ENCODE results near the gene LRRC9. TPM values are rescaled to one million over a fixed set of nuclear protein-coding genes. Genes with fewer than 3 reads are reported as not detected.
"Not testable (repeated sequence)": the region's sequence is repeated elsewhere in the genome, so short reads cannot be mapped to it uniquely, and the experiment has no call there.

The LRRC9 gene
- total RNA-seq, 1 experiment from 2014 or later: not detected

DNA sequence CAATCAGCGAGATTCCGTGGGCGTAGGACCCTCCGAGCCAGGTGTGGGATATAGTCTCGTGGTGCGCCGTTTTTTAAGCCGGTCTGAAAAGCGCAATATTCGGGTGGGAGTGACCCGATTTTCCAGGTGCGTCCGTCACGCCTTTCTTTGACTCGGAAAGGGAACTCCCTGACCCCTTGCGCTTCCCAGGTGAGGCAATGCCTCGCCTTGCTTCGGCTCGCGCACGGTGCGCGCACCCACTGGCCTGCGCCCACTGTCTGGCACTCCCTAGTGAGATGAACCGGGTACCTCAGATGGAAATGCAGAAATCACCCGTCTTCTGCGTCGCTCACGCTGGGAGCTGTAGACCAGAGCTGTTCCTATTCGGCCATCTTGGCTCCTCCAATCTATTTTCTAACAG lies 32.2 kb downstream of the LRRC9 start:
- DNase-seq (ENCODE audit: low spot score): not testable (repeated sequence)

DNA sequence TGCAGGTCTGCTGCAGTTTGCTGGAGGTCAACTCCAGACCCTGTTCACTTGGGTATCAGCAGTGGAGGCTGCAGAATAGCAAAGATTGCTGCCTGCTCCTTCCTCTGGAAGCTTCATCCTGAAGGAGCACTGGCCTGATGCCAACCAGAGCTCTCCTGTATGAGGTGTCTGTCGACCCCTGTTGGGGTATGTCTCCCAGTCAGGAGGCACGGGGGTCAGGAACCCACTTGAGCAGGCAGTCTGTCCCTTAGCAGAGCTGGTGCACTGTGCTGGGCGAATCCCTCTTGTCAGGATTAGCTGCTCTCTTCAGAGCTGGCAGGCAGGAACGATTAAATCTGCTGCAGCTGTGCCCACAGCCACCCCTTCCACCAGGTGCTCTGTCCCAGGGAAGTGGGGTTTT lies 37.9 kb downstream of the LRRC9 start:
- not testable (repeated sequence) for DNase-seq (ENCODE audit: low spot score)

DNA sequence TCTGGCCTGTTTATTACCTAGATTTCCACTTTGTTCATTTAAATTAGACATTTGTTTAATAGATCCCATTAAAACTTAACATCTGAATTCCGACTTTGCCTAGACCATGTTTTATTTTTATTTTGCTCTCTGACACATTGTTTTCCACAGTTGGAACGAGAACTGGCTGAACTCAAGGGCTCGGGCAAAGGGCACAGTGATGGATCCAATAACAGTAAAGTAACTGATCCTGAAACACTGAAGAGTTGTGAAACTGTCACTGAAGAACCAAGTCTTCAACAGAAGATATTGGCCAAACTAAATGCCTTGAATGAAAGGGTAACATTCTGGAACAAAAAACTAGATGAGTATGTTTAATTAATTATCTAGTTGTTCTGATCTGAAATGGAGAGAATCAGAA lies 39.7 kb downstream of the LRRC9 start:
- DNase-seq (ENCODE audit: low spot score): no peak

DNA sequence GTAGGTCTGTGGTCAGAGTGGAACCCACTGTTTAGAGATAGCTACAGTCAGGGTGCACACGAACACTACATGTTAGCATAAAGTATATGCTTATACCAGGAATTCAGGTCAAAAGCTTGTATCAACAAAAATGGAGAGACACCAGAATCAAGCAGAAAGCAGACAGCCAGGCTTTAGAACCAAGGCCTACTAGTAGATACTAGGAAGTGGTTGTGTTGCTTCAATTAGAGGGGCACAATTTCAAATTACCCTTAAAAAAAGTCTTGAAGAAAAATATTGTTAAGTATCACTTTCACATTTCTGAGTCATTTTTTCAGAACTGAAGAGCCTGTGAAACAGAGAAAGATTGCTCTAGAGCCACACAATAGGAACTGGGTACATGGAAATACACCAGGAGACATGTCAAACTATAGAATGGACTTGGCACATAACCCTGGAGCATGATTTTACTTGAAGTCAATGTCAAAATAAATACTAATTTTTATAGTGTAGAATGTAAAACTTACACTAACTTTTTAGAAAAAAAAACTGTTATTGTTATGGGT lies 41.6 kb downstream of the LRRC9 start:
- DNase-seq (ENCODE audit: low spot score): no peak

GRCh38 chr14:59964251-59965007 lies 44.5 kb downstream of the LRRC9 start:
- no peak for DNase-seq (ENCODE audit: low spot score)

DNA sequence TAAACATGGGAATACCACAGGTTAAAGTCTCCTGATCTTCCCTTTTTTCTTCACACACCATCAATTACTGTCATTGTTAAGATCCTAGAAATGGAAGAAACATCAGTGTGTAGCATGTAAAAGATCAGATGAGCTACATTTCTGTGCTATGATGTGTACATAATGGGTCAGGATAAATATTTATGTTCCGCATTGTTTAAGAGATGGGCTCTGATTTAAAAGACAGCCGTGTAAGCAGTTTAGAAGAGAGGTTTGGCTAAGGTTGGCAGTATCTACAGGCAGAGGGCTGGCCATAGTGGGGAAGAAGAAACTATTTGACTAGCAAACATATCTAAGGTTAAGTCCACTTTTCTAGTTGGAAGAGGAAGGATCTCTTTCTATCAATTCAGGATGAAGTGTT lies 49.4 kb downstream of the LRRC9 start:
- peak; percentile 1 for DNase-seq (ENCODE audit: low spot score)

- DNase-seq (ENCODE audit: low spot score): no peak
Measured at GRCh38 chr14:59981564-59981963, 61.6 kb downstream of the LRRC9 start.

DNA sequence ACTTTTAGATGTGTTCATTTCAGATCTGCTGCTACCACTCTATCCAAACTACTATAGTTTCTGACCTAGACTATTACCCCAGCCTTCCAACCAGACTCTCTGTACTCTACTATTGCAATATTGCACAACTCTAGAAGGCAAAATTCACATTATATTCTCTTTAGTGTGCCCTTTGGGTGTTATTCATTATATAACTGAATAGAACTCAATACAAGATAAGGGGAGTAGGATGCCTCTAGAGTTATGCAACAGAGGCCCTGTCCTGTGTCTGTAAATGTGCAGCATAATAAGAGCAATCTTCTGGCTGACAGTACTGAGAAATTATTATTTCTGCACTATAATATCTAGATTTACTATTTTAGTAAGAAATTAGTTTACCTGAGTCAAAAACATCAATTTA lies 63.1 kb downstream of the LRRC9 start:
- no peak for DNase-seq (ENCODE audit: low spot score)

DNA sequence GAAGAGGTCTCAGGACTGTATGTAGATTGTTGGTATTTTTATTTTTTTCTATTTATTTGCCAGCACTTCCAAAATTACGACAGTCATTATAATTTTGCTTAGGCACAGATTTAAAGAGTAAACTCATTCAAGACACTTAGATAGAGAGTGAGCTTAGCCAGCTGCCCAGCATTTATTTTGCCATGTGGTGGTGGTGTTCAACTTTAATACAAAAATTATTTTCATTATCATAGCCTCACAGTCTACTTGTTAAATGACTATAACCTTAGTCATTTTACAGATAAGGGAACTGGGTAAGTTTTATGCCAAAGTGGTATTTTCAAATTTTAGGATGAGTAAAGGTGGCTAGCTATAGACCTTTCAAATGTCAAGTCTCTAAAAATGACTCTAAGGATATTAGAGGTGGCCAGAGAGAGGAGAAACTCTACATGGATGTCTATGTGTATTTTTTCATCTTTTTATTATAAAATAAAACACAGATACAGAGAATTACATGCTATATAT lies 66.7 kb downstream of the LRRC9 start:
- DNase-seq (ENCODE audit: low spot score): no peak

- DNase-seq (ENCODE audit: low spot score): no peak
Measured at GRCh38 chr14:59997449-59997848, 77.5 kb downstream of the LRRC9 start.

- no peak for DNase-seq (ENCODE audit: low spot score)
Measured at GRCh38 chr14:59997966-59998365, 78.0 kb downstream of the LRRC9 start.

GRCh38 chr14:59998564-59998963 lies 78.6 kb downstream of the LRRC9 start:
- DNase-seq (ENCODE audit: low spot score): no peak

- DNase-seq (ENCODE audit: low spot score): no peak
Measured at GRCh38 chr14:60002819-60003492, 83.0 kb downstream of the LRRC9 start.

GRCh38 chr14:60003991-60004390 lies 84.0 kb downstream of the LRRC9 start:
- DNase-seq (ENCODE audit: low spot score): no peak

DNA sequence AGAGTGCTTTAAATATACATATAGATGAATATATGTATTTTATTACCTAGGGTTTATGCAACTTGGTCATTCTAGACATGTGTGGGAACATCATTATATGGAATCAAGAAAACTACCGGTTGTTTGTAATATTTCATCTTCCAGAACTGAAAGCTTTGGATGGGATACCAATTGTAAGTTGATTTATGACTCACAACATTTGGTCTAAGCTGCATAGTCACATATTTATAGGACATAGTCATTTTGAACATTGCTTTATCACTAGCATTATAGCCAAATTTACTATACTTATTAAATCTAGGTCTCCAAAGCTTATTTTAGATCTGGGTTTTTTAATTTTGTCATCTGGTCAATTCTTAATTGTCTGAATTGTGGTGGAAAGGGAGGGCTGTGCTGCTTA lies 88.1 kb downstream of the LRRC9 start:
- no peak for DNase-seq (ENCODE audit: low spot score)

- DNase-seq (ENCODE audit: low spot score): not testable (repeated sequence)
Measured at GRCh38 chr14:60010263-60010662, 90.3 kb downstream of the LRRC9 start.

- DNase-seq (ENCODE audit: low spot score): no peak
Measured at GRCh38 chr14:60014402-60014801, 94.5 kb downstream of the LRRC9 start.

- no peak for DNase-seq (ENCODE audit: low spot score)
Measured at GRCh38 chr14:60021619-60022018, 101.7 kb downstream of the LRRC9 start.

DNA sequence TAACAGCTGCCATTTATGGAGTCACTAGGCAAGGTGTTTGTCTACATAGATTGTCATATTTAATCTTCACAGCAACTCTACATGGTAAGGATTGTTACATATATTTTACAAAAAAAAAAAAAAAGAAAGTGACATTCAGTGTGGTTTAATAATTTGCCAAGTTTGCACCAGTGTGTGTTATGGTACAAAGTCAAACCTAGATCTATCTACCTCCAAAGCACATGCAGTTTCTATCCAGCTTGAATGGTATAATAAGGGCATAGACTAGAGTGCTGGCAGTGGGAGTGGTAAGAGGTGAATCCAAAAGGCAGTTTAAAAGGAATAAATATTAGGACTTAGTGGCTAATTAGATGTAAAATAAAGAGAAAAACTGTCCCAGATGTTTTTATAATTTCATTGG lies 105.6 kb downstream of the LRRC9 start:
- no peak for DNase-seq (ENCODE audit: low spot score)

DNA sequence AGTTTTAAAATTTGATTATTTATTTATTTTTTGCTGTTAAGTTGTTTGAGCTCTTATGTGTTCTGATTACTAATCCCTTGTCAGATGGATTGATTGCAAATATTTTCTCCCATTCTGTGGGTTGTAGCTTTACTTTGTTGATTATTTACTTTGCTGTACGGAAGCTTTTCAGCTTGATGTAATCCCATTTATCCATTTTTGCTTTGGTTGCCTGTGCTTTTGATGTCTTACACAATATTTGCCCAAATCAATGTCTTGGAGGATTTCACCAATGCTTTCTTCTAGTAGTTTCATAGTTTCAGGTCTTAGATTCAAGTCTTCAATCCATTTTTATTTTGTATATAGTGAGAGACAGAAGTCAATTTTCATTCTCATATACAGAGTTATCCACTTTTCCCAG lies 115.2 kb downstream of the LRRC9 start:
- DNase-seq (ENCODE audit: low spot score): no peak

DNA sequence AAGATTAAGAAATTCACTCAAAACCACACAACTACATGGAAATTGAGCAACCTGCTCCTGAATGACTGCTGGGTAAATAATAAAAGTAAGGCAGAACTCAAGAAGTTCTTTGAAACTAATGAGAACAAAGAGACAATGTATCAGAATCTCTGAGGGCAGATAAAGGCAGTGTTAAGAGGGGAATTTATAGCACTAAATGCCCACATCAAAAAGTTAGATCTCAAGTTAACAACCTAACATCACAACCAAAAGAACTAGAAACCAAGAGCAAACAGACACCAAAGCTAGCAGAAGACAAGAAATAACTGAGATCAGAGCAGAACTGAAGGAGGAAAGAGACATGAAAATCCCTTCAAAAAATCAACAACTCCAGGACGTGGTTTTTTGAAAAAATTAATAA lies 128.0 kb downstream of the LRRC9 start:
- DNase-seq (ENCODE audit: low spot score): not testable (repeated sequence)

GRCh38 chr14:60051721-60052221 lies 131.8 kb downstream of the LRRC9 start:
- DNase-seq (ENCODE audit: low spot score): no peak

DNA sequence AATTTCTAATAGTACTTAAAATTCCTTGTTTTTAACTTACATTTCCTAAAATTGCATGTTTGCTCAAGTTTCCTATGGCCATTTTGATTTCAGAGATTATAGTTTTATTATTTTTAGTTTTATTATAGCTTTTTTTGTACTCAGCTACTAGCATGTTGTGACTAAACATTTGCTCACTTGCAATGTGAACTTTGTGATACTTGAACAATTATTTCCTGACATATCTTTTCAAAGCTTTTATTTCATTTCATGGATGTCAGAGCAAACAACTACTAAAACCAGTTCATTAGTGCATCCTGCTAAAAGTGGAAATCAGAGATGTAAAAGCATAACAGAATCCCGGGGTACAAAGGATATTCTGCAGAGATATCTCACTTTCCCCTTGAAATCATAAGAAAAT lies 138.1 kb downstream of the LRRC9 start:
- DNase-seq (ENCODE audit: low spot score): no peak

All from A172 (cell line).